ENCODE data around the gene NCAM2. TPM values are rescaled to one million over a fixed set of nuclear protein-coding genes. Genes with fewer than 3 reads are reported as not detected.

The NCAM2 gene
- total RNA-seq, 1 donor from 2014 or later, result 4.3 TPM

GRCh38 chr21:21158376-21158918 lies 160.2 kb downstream of the NCAM2 start:
- no peak for DNase-seq
- TF ChIP-seq, protein P1, sequence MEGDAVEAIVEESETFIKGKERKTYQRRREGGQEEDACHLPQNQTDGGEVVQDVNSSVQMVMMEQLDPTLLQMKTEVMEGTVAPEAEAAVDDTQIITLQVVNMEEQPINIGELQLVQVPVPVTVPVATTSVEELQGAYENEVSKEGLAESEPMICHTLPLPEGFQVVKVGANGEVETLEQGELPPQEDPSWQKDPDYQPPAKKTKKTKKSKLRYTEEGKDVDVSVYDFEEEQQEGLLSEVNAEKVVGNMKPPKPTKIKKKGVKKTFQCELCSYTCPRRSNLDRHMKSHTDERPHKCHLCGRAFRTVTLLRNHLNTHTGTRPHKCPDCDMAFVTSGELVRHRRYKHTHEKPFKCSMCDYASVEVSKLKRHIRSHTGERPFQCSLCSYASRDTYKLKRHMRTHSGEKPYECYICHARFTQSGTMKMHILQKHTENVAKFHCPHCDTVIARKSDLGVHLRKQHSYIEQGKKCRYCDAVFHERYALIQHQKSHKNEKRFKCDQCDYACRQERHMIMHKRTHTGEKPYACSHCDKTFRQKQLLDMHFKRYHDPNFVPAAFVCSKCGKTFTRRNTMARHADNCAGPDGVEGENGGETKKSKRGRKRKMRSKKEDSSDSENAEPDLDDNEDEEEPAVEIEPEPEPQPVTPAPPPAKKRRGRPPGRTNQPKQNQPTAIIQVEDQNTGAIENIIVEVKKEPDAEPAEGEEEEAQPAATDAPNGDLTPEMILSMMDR (IDR thresholded peaks at IDR 0.05; ENCODE audit: partially characterized antibody, unreplicated experiment), result no peak
- Mint-ChIP-seq H3K27ac (ENCODE audit: unreplicated experiment) (no peak overlapping the region), H3K4me3 (ENCODE audit: unreplicated experiment) (no peak overlapping the region), H3K27me3 (ENCODE audit: unreplicated experiment) (peaks cover 2% of the 10 kb centered on the region), H3K9me3 (ENCODE audit: unreplicated experiment) (no peaks in the 10 kb centered on the region), H3K36me3 (ENCODE audit: unreplicated experiment) (no peaks in the 10 kb centered on the region), H3K4me1 (ENCODE audit: low read depth, unreplicated experiment) (peaks cover 3% of the 10 kb centered on the region)

DNA sequence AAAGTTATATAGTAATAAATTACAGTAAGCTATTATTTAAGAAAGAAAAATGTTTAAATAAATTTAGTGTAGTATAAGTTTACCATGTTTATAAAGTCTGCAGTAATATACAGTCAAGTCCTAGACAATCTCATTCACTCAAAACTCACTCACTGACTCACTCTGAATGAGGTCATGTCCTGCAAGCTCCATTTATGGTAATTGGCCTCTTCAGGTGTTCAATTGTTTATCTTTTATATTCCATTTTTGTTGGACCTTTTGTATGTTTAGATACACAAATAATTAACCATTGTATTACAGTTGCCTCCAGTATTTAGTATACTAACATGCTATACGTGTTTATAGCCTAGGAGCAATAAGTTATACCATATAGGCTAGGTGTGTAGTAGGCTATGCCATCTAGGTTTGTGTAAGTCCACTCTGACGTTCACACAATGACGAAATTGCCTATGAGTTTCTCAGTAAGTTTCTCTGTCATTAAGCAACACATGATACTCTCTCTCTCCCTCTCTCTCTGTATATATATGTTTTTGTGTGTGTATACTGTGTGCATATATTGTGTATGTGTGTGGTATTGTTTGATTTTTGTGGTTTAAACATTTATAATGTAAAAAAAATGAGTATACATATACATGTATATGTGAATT lies 161.2 kb downstream of the NCAM2 start:
- TF ChIP-seq, protein P1 (IDR thresholded peaks at IDR 0.05; ENCODE audit: partially characterized antibody, unreplicated experiment), result no peak
- Mint-ChIP-seq H3K4me1 (ENCODE audit: low read depth, unreplicated experiment) (peaks cover 3% of the 10 kb centered on the region), H3K36me3 (ENCODE audit: unreplicated experiment) (no peaks in the 10 kb centered on the region), H3K27ac (ENCODE audit: unreplicated experiment) (no peak overlapping the region), H3K9me3 (ENCODE audit: unreplicated experiment) (no peaks in the 10 kb centered on the region), H3K27me3 (ENCODE audit: unreplicated experiment) (peaks cover 2% of the 10 kb centered on the region), H3K4me3 (ENCODE audit: unreplicated experiment) (no peak overlapping the region)
- no peak for DNase-seq

DNA sequence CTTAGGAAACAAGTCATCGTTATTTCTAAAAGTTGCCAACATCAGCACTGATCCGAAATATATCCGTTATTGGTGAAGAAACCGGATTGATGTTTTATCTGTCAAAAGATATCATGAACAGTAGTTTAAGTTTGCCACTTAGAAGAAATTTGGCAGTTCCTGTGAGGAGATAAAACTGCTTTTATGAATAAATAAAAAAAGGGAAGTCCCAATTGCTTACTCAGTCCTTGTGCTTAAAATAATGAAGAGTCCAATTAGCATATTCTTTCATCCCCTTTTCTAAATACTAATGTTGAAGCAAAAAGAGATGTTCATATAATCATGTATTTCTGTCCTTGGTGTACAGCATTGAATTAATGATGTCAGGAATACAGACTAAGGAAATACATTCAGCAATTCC lies 164.6 kb downstream of the NCAM2 start:
- H3K27me3 Mint-ChIP-seq (ENCODE audit: unreplicated experiment), result peaks cover 2% of the 10 kb centered on the region
- no peaks in the 10 kb centered on the region for H3K36me3 Mint-ChIP-seq (ENCODE audit: unreplicated experiment)
- peaks cover 3% of the 10 kb centered on the region for H3K4me1 Mint-ChIP-seq (ENCODE audit: low read depth, unreplicated experiment)
- no peaks in the 10 kb centered on the region for H3K9me3 Mint-ChIP-seq (ENCODE audit: unreplicated experiment)
- H3K4me3 Mint-ChIP-seq (ENCODE audit: unreplicated experiment), result no peak overlapping the region
- H3K27ac Mint-ChIP-seq (ENCODE audit: unreplicated experiment), result no peak overlapping the region
- DNase-seq, result no peak
- TF ChIP-seq, protein P1 (IDR thresholded peaks at IDR 0.05; ENCODE audit: partially characterized antibody, unreplicated experiment), result no peak

- Mint-ChIP-seq H3K4me1 (ENCODE audit: low read depth, unreplicated experiment) (peaks cover 3% of the 10 kb centered on the region), H3K9me3 (ENCODE audit: unreplicated experiment) (no peaks in the 10 kb centered on the region), H3K4me3 (ENCODE audit: unreplicated experiment) (no peak overlapping the region), H3K27me3 (ENCODE audit: unreplicated experiment) (peaks cover 2% of the 10 kb centered on the region), H3K27ac (ENCODE audit: unreplicated experiment) (no peak overlapping the region), H3K36me3 (ENCODE audit: unreplicated experiment) (no peaks in the 10 kb centered on the region)
- TF ChIP-seq, protein P1 (IDR thresholded peaks at IDR 0.05; ENCODE audit: partially characterized antibody, unreplicated experiment), result peak; percentile 59
- peak; percentile 34 for DNase-seq
Observed at GRCh38 chr21:21163904-21164303, 165.7 kb downstream of the NCAM2 start.

- Mint-ChIP-seq H3K9me3 (ENCODE audit: unreplicated experiment) (no peaks in the 10 kb centered on the region), H3K36me3 (ENCODE audit: unreplicated experiment) (no peaks in the 10 kb centered on the region), H3K27me3 (ENCODE audit: unreplicated experiment) (peaks cover 2% of the 10 kb centered on the region), H3K4me3 (ENCODE audit: unreplicated experiment) (no peak overlapping the region), H3K4me1 (ENCODE audit: low read depth, unreplicated experiment) (peaks cover 3% of the 10 kb centered on the region), H3K27ac (ENCODE audit: unreplicated experiment) (no peak overlapping the region)
- TF ChIP-seq, protein P1 (IDR thresholded peaks at IDR 0.05; ENCODE audit: partially characterized antibody, unreplicated experiment), result no peak
- no peak for DNase-seq
Observed at GRCh38 chr21:21165063-21165645, 166.9 kb downstream of the NCAM2 start.

All from glutamatergic neuron (in vitro differentiated cells).